Measurements from ENCODE around the gene DLGAP1. TPM values are rescaled to one million over a fixed set of nuclear protein-coding genes. Genes with fewer than 3 reads are reported as not detected.

DLGAP1 gene
- total and polyA plus RNA-seq, 10 of the 15 experiments (the other 5 are each of a cell fraction or from before 2014, with no cell fraction given): 0.23 to 27.6 (median 1.9) TPM

DNA sequence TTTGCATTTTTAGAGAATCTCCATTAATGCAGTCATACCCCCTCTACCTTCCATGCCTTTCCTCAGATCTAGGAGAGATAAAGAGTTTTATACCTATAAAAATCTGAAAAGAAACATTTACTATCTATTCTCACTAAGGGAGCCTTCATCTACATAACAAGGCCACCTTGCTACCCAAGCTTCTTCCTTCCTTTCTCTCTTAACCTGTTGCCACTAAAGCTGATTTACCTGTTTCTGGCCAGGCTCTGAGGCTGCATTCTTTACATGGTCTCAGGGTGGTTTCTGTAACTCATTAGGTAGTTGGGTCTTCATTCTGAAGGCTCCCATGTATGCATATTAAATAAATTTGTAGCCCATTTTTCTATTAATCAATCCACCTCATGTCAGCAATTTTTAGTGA lies 391.6 kb downstream of the DLGAP1 start:
- ChIA-PET RAD21 (ENCODE audit: unreplicated experiment) (interaction anchor here (0.6 to 0.8 kb wide), 2 partner anchors 14 to 57 kb away, joined by 3 read pairs; no protein-coding TSS in a partner anchor), SMC1A (ENCODE audit: uncharacterized antibody, unreplicated experiment) (interaction anchor here (0.7 kb wide), 1 partner anchor 16 kb away, joined by 3 read pairs; no protein-coding TSS in a partner anchor), CTCF (interaction anchor here (1.0 kb wide), 1 partner anchor 397 kb away, joined by 3 read pairs; no protein-coding TSS in a partner anchor), POLR2A (interaction anchor here (1.2 kb wide), 1 partner anchor 13 kb away, joined by 3 read pairs; no protein-coding TSS in a partner anchor)
- Histone ChIP-seq H3K4me3 (no peak overlapping the region), H3K79me2 (ENCODE audit: control insufficient read depth, insufficient read depth, low read length) (no peaks in the 10 kb centered on the region), H4K20me1 (ENCODE audit: control insufficient read depth, insufficient read depth) (no peaks in the 10 kb centered on the region), H3K9ac (ENCODE audit: control insufficient read depth, insufficient read depth, low read length) (no peak overlapping the region), H3K36me3 (ENCODE audit: control insufficient read depth in 2 of 2, insufficient read depth in 2 of 2, low read length in 1 of 2) (no peaks in the 10 kb centered on the region; a peak in 1 of 4 replicates), H3K4me1 (ENCODE audit: control insufficient read depth, insufficient read depth, low read length) (no peaks in the 10 kb centered on the region), H3K9me3 (replicated peaks; ENCODE audit: control insufficient read depth, insufficient read depth, low read length) (peaks cover 1% of the 10 kb centered on the region; the same call in 2 of the 3 replicates), H3K27me3 (replicated peaks in 1 of 2; ENCODE audit: control insufficient read depth in 2 of 2, insufficient read depth in 2 of 2, low read length in 1 of 2) (no peaks in the 10 kb centered on the region), H2AFZ (ENCODE audit: control insufficient read depth, low read depth, low read length) (no peak overlapping the region), H3K27ac (ENCODE audit: control insufficient read depth, insufficient read depth) (no peak overlapping the region), H3K4me2 (ENCODE audit: control insufficient read depth, insufficient read depth) (no peak overlapping the region)
- intact Hi-C loops (cut with micrococcal nuclease; ENCODE audit: unreplicated experiment): loop anchor here (10.0 kb wide), 1 partner anchor 49 kb away; no protein-coding TSS in a partner anchor
- no peak for ATAC-seq
- DNase-seq (ENCODE audit: low read depth, low spot score): no peak
- no TSS peak for BruUV-seq (replicated peaks)
- TF ChIP-seq EED (IDR thresholded peaks at IDR 0.05; ENCODE audit: low read depth): no peak
- no peak for TF ChIP-seq EP300 (IDR thresholded peaks at IDR 0.05; ENCODE audit: borderline replicate concordance in 1 of 2, control insufficient read depth in 1 of 2, low read depth in 2 of 2, low read length in 2 of 2)
- TF ChIP-seq ESRRA (IDR thresholded peaks at IDR 0.05; ENCODE audit: low read length): no peak
- TF ChIP-seq, protein P1, sequence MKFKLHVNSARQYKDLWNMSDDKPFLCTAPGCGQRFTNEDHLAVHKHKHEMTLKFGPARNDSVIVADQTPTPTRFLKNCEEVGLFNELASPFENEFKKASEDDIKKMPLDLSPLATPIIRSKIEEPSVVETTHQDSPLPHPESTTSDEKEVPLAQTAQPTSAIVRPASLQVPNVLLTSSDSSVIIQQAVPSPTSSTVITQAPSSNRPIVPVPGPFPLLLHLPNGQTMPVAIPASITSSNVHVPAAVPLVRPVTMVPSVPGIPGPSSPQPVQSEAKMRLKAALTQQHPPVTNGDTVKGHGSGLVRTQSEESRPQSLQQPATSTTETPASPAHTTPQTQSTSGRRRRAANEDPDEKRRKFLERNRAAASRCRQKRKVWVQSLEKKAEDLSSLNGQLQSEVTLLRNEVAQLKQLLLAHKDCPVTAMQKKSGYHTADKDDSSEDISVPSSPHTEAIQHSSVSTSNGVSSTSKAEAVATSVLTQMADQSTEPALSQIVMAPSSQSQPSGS (IDR thresholded peaks at IDR 0.05; ENCODE audit: low read length): no peak
- TF ChIP-seq NFXL1 (IDR thresholded peaks at IDR 0.05; ENCODE audit: borderline replicate concordance): no peak
- in situ Hi-C loops (cut with MboI): no loop called here
- no peak for FAIRE-seq
